GM21515 (cell line): ENCODE data around the gene PILRA.
"Not testable (repeated sequence)": the region's sequence is repeated elsewhere in the genome, so short reads cannot be mapped to it uniquely, and the experiment has no call there.

Source experiments
- ATAC-seq: cut with Tn5 transposase; IDR thresholded peaks from one replicate; pipeline ENCODE4 v1.9.1; 2021; ENCODE audit not compliant: unreplicated experiment

PILRA gene

DNA sequence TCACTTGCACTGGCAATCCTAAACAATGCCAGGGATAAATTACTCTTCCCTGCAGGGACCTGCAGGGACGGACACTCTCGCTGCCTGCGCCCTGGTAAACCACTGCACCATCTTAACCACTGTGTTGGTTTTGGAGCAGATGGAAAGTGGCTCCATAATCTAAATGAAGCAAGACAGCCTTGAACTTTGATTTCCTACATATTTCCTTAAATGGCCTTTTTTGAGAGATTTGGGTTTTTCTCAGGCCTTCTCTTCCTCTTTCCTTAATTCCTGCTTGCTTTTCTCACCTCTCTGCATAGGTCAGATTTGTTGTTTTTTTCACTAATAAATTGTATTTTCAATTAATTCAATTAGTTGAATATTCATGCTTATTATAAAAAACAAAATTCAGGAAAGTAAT, 2.8 kb downstream of the PILRA start:
- no peak for ATAC-seq

DNA sequence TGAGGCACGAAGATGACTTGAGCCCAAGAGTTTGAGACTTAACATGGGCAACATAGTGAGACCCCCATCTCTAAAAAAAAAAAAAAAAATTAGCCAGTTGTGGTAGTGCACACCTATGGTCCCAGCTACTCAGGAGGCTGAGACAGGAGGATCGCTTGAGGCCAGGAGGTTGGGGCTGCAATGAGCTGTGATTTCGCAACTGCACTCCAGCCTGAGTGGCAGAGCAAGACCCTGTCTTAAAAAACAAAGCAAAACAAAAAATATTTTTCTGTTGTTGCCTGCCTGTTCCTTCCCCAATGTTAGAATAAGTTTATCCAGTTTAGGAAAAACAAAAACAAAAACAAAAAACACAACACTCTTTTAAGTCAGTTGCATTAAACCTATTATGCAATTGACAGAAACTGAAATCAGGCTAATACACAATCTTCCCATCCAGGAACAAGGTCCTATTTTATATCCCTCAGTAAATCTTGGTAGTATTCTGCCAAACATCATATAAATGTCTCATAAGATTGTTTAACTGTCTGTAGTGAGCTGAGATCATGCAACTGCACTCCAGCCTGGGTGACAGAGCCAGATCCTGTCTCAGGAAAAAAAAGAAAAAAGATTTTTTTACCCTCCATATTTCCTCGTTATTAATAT, 4.9 kb downstream of the PILRA start:
- ATAC-seq, result no peak

DNA sequence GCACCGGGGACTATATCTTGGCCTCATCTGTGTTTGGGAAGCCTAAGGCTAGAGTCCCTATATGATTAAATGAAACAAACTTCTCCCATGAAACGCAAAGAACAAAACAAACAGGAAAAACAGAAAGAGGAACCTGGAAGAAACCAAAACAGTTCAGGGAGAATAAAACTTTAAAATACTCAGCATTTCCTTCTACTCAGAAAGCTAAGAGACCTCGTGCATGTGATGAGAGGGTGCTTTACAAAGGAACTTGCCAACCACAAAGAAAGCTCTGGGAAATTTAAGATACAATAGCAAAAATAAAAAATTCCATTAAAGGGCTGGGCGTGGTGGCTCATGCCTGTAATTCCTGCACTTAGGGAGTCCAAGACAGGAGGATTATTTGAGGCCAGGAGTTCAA, 6.9 kb downstream of the PILRA start:
- ATAC-seq, result no peak

DNA sequence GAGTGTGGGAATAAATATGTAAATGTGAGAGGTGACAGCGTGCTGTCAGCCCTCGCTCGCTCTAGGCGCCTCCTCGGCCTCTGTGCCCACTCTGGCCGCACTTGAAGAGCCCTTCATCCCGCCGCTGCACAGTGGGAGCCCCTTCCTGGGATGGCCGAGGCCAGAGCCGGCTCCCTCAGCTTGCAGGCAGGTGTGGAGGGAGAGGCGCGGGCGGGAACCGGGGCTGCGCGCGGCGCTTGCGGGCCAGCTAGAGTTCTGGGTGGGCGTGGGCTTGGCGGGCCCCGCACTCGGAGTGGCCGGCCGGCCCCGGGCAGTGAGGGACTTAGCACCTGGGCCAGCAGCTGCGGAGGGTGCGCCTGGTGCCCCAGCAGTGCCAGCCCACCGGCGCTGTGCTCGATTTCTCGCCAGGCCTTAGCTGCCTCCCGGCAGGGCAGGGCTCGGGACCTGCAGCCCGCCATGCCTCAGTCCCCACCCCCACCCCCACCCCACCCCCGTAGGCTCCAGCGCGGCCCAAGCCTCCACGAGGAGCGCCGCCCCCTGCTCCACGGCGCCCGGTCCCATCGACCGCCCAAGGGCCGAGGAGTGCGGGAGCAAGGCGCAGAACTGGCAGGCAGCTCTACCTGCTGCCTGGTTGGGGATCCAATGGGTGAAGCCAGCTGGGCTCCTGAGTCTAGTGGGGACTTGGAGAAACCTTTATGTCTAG, 8.4 kb downstream of the PILRA start:
- not testable (repeated sequence) for ATAC-seq

DNA sequence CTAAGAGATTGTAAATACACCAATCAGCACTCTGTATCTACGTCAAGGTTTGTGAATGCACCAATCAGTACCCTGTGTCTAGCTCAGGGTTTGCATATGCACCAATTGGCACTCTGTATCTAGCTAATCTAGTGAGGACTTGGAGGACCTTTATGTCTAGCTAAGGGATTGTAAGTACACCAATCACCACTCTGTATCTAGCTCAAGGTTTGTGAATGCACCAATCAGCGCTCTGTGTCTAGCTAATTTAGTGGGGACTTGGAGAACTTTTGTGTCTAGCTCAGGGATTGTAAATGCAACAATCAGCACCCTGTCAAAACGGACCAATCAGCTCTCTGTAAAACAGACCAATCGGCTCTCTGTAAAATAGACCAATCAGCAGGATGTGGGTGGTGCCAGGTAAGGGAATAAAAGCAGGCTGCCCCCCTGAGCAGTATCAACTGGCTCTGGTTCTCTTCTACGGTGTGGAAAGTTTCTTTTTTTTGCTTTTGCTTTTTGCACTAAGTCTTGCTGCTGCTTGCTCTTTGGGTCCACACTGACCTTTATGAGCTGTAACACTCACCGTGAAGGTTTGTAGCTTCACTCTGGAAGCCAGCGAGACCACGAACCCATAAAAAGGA, 9.1 kb downstream of the PILRA start:
- not testable (repeated sequence) for ATAC-seq

DNA sequence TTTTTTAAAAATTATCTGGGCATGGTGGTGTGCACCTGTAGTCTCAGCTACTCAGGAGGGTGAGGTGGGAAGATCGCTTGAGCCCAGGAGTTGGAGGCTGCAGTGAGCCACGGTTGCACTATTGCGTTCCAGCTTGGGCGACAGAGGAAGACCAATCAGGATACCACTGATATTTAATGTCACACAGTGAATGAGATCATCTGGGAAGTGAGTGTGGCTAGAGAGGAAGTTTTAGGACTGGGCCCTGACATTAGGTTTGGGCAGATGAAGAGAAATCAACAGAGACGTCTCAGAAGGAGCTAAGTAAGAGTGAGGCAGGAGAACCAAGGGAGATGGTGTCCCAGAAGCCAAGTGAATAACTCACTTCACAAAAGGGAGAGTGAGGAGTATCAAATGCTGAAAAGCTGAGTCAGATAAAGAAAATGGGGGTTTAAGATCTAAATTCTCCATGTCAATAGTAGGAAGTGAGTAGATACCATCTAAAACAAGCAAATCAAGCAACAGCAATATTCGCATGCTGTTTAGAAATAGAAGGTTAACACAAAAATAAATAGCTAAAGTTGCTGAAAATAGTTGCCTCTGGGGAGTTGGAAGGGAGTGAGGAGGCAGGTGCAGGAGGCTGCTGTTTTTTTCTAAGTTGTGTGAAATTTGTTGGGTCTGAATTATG, 11.5 kb downstream of the PILRA start:
- ATAC-seq, result no peak

DNA sequence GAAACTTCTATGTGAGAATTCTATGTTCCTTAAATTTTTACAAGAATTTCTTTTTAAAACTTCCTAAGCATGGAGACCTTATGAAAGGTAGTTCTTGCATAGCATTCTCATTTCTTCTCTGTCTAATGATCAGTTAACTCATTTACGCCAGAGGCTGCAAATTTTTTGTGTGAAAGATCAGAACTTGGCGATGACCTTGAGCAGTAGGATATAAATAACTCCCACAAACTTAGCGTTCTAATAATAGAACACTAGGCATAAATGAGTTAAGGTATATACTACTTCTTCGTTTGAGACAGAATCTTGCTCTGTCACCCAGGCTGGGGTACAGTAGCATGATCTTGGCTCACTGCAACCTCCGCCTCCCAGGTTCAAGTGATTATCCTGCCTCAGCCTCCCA, 13.7 kb downstream of the PILRA start:
- ATAC-seq, result no peak

DNA sequence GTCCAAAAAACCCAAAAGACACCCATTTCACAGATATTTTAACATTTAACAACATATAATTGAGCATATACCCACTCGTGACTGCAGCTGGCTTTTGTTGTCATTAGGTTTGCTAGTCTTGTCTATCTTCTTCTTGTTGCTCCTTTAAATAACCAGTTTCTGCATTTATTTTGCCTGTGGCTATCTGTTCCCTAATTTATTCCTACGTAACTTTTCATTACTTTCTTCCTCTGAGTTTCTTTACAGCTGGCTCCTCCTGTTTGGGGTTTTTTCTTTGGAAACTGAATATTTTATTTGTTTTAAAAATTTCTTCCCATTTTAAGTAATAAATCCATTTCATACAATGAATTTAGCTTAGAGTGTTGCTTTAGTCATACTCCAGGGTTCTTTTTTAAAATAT, 14.4 kb downstream of the PILRA start:
- ATAC-seq, result no peak

DNA sequence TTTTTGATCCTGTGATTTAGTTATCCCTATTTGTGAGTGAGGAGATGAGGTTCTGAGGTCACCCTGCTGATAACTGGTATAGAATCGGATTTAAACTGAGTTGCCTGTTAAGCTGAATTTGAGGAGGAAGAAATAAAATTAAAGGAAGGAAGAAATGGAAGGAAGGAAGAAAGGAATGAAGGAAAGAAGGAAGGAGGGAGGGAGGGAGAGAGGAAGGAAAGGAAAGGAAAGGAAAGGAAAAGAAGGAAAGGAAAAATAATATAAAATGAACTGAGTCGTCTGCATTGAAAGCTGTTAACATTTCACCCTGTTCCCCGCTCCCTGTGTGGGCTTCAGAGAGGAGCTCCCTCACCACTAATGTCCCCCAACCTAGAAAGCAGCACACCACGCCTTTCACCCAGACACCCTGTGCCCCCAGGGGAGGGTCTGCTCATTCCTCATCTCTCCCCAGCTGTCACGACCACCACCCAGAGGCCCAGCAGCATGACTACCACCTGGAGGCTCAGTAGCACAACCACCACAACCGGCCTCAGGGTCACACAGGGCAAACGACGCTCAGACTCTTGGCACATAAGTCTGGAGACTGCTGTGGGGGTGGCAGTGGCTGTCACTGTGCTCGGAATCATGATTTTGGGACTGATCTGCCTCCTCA, 16.3 kb downstream of the PILRA start:
- no peak for ATAC-seq

DNA sequence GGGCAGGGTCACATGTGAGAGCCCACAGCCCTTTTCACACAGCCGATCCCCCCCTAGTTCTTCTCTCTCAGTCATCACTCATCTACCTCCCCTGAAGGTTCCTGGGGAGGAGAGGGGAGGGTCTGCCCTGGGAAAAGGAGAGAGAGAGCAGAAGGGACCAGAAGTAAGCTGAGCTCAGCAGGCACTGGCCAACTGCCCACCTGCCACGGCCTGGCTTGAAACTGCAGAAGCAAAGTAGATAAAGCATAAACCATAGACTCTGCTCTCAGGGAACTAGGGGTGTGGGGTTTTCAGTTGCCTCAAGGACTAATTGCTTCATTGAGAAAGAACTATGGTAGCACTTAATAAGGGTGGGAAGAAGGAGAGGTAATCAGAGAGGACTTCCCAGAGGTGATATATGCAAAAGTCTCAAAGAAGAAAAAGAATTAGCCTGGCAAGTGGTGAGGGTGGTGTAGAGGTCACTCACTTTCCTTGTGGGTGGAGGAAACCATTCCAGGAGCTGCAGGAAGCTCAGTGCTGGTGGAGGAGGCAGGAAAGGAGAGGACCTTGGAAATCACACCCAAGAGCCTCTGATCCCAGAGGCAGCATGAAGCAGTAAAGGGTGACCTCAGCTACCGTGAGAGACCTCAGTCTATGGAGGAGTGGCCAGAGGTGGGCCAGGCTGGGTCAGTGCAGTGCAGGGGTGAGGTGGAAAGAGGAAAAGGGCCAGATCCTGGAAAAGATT, 17.2 kb downstream of the PILRA start:
- no peak for ATAC-seq

DNA sequence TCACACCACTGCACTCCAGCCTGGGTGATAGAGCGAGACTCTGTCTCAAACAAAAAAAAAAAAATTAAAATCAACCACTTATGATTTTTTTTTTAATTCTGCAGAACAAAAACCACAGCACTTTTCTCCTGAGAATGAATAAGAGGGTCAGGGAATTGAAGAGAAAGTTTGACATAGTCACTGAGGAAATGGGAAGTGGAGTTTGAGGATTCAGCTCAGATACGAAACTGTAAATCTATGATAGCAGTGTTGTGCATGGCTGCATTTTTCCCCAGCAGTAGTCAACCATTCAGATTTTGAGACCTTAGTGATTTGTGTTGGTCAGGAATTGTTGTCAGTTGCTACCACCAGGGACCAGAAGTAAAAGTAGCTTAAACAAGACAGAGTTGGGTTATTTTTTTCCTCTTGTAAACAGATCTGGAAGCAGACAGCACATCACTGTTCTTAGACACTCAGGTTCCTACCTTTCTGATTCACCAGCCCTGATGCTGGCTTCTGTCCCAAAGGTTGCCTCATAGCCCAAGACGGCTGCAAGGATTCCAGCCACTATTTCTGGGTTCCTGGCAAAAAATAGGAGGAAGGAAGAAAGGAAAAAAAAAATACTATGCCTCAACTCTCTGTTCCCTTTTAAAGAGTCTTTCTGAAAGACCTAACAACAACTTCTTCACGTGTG, 20.1 kb downstream of the PILRA start:
- no peak for ATAC-seq

DNA sequence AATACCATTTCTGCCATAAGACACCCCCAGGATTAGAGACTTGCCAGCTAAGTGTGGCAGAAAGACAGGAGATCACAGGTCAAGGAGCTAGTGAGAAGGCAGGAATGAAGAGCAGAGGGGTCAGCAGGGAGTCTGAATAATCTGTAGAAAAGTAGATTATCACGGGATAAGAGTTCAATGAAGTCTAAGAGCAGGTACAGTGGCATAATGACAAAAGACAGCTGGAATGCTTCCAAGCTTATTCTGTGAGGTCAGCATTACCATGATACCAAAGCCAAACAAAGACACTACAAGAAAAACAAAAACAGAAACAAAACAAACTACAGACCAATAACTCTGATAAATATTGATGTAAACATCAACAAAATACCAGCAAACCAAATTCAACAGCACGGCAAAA, 20.8 kb downstream of the PILRA start:
- ATAC-seq, result no peak

DNA sequence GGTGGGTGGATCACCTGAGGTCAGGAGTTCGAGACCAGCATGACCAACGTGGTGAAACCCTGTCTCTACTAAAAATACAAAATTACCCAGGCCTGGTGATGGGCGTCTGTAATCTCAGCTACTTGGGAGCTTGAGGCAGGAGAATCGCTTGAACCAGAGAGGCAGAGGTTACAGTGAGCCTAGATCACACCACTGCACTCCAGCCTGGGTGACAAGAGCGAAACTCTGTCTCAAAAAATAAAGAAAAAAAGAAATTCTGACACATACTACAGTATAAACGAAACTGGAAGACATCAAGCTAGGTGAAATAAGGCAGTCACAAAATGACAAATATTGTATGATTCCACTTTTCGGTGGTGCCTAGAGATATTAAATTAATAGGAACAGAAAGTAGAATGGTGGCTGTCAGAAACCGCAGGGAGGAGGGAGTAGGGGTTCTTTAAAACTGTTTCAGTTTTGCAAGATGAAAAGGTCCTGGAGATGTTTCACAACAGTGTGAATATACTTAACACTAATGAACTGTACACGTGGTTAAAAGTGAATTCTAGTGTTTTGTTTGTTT, 23.2 kb downstream of the PILRA start:
- ATAC-seq, result peak; percentile 86

DNA sequence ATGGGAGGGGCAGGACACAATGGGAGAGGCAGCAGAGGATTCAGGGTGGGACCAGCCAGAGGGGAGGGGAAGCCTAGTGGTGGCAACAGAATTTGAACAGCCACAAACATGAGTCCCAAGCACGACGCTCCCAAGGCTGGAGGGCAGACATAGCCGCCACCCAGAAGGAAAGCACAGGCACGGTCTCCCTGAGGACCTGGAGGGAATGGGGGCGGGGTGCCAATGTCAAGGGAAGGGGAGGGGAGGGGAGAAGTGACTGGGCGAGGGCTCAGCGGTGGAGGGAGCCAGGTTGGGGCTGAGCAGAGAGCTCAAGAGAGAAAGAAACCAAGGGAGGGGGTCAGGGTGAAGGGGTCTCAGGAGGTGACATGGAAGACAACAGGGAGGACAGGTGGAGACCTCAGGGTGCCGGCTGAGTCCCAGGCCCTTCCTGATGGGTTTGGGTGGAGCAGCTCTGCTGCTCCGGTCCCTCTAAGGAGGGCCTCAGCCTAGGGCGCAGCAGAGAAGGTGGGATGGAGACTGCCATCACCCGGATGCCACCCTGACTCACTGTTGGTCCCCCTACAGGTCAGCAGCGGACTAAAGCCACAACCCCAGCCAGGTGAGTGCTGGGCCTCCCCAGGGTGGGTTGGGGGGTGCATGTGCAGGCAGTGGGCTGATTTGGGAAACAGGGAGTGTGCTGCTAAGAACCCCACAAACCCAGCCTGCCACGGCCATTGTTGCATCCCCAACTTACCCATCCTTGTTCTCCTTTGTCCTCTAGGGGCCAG, 24.2 kb downstream of the PILRA start:
- ATAC-seq, result no peak

DNA sequence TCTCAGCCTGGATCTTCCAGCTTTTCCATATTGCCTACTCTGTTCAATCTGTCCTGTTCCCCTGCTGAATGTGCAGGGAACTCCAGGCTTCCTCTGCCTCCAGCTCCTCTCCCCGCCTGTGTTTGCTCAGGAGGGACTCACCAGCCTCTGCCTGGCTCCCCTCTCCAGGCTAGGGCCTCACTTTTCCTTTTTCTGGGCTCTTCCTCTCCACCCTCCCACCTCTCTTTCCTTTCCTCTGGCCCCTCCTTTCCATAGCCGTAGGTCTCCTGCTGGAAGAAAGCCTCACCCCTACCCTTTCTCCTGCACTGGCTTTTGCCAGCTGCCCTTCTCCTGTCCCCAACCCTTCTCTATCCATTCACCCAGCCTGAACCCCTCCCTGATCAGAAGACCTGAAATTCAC, 25.0 kb downstream of the PILRA start:
- no peak for ATAC-seq

DNA sequence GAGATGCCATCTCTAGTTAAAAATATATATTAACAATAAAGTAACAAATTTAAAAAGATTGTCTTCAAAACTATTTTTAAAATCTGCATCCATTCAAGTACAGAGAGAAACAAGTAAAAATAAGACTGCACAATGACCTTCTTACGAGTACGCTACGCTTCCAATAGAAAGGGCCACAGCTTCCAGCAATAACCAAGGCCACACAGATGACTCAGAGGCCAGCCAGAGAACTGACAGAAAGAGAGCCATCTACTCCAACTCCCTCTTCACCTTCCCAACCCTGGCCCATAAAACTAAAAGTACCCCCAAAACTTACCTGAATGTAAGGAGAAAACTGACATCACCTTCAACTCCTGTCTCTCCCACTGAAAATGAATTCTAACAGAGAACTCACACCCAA, 26.8 kb downstream of the PILRA start:
- no peak for ATAC-seq

DNA sequence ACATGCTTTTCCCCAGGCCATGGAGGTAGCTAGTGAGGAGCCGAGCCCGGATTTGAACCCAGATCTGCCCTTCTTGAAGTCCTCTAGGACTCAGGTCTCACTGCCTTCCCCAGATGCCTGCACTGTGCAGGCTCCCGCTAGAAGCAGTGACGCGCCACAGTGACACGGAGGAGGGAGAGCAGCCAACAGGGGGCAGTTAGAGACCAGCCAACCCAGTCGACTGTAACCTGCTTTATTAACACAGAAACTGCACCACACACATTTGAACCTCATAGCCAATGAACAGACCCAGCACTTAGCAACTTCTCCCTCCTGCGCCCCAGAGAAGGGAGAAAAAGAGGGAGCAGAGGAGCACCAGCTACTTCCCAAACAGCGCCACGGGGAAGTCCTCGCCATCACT, 27.4 kb downstream of the PILRA start:
- no peak for ATAC-seq

DNA sequence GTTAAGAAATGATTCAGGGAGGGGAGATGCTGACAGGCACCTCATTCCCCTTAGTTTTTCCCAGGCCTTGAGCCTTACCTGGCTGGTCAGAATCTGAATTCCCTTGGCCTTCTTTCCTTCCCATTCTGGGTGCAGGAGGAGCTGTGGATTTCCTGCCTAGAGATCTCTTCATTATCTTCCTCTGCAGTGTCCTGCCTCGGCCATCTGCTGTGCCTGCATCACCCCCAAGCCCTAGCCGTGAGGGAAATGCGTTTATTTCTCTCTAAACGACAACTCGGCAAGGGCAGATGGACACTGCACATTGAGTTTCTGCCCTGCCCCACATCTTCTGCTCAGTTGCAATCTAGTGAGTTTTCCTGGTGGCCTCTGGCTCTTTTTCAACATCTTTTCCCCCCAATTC, 28.5 kb downstream of the PILRA start:
- ATAC-seq, result no peak

DNA sequence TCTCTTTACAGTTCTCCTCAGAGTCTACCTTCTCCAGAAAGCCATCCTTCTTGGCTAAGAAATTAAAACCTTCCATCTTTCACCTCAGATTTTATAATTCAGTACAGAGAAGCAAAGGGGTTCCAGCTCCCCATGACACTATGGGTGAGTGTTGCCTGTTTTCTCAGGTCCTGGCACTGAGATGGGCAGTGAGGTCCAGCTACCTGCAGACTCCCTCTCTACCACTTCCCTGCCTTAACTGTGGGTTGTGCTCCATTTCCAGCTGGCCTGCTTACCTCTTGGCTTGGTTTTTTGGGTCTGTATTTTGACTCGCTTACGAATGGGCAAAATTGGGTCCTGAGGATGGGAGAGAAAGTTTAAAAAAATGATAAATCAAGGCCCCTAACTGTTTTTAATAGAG, 29.0 kb downstream of the PILRA start:
- ATAC-seq, result no peak
